22Rv1 (cell line): ENCODE data around the gene TCP11.

Experiments
- H3K27ac ChIP-seq: fragments of 450-650 bp; 2 replicates; pipeline ENCODE4 v1.5.1; 2017
- CTCF ChIP-seq: fragments of 450-650 bp; IDR thresholded peaks from 2 replicates; pipeline ENCODE4 v1.5.1; 2017; ENCODE audit warnings: mild to moderate bottlenecking
- ZFX ChIP-seq: fragments of 450-650 bp; IDR thresholded peaks from 2 replicates; pipeline ENCODE4 v1.6.1; 2017; ENCODE audit warnings: antibody characterized with exemption, borderline replicate concordance

Gene TCP11

GRCh38 chr6:35178012-35178411, 36.9 kb upstream of the TCP11 start:
- TF ChIP-seq CTCF (no peak), ZFX (no peak)

GRCh38 chr6:35177596-35177995, 36.5 kb upstream of the TCP11 start:
- no peak overlapping the region for H3K27ac ChIP-seq
- TF ChIP-seq CTCF (no peak), ZFX (no peak)

More at GRCh38 chr6:35178012-35178411, 36.9 kb upstream of the TCP11 start:
- no peak overlapping the region for H3K27ac ChIP-seq

GRCh38 chr6:35177157-35177556, 36.0 kb upstream of the TCP11 start:
- TF ChIP-seq CTCF: no peak
- TF ChIP-seq ZFX: no peak
- H3K27ac ChIP-seq: no peak overlapping the region

- TF ChIP-seq CTCF: no peak
- no peak for TF ChIP-seq ZFX
- no peak overlapping the region for H3K27ac ChIP-seq
These were observed 35.3 kb upstream of the TCP11 start for GRCh38 chr6:35176301-35177024.

- TF ChIP-seq CTCF (no peak), ZFX (no peak)
- H3K27ac ChIP-seq: no peak overlapping the region
These were observed 33.4 kb upstream of the TCP11 start for GRCh38 chr6:35174501-35174900.

GRCh38 chr6:35174088-35174434, 32.9 kb upstream of the TCP11 start:
- H3K27ac ChIP-seq: no peak overlapping the region
- TF ChIP-seq ZFX: no peak
- no peak for TF ChIP-seq CTCF

GRCh38 chr6:35173427-35174087, 32.4 kb upstream of the TCP11 start:
- TF ChIP-seq CTCF (no peak), ZFX (no peak)

More at GRCh38 chr6:35173427-35174087, 32.4 kb upstream of the TCP11 start:
- H3K27ac ChIP-seq: no peak overlapping the region
